ENCODE data around the gene IRX2. TPM values are rescaled to one million over a fixed set of nuclear protein-coding genes. Genes with fewer than 3 reads are reported as not detected.

IRX2 gene
- total RNA-seq, 2 donors from 2014 or later: 0.28 to 0.54 TPM

- H3K36me3 ChIP-seq: no peaks in the 10 kb centered on the region
- no peaks in the 10 kb centered on the region for H3K27me3 ChIP-seq (replicated peaks; ENCODE audit: insufficient read depth)
- no peaks in the 10 kb centered on the region for H3K9me3 ChIP-seq
- no peak for TF ChIP-seq CTCF (IDR thresholded peaks at IDR 0.05)
- H3K4me3 ChIP-seq: no peak overlapping the region
- ATAC-seq (ENCODE audit: insufficient number of reproducible peaks, low FRiP score, low read depth): no peak
- no peak for DNase-seq (ENCODE audit: low spot score)
- H3K4me1 ChIP-seq (ENCODE audit: control insufficient read depth in 1 of 2, low read depth in 2 of 2): no peaks in the 10 kb centered on the region
- no peak overlapping the region for H3K27ac ChIP-seq
Measured at GRCh38 chr5:2782658-2783057, 31.2 kb upstream of the IRX2 start.

GRCh38 chr5:2780421-2781171, 29.1 kb upstream of the IRX2 start:
- Histone ChIP-seq H3K4me1 (ENCODE audit: control insufficient read depth in 1 of 2, low read depth in 2 of 2) (no peaks in the 10 kb centered on the region), H3K9me3 (no peaks in the 10 kb centered on the region), H3K4me3 (no peak overlapping the region), H3K27me3 (replicated peaks; ENCODE audit: insufficient read depth) (no peaks in the 10 kb centered on the region), H3K36me3 (no peaks in the 10 kb centered on the region), H3K27ac (no peak overlapping the region)
- no peak for DNase-seq (ENCODE audit: low spot score)
- ATAC-seq (ENCODE audit: insufficient number of reproducible peaks, low FRiP score, low read depth): no peak
- no peak for TF ChIP-seq CTCF (IDR thresholded peaks at IDR 0.05)

GRCh38 chr5:2779459-2779858, 28.0 kb upstream of the IRX2 start:
- H3K9me3 ChIP-seq: no peaks in the 10 kb centered on the region
- H3K4me1 ChIP-seq (ENCODE audit: control insufficient read depth in 1 of 2, low read depth in 2 of 2): no peaks in the 10 kb centered on the region
- H3K27ac ChIP-seq: no peak overlapping the region
- H3K4me3 ChIP-seq: no peak overlapping the region
- DNase-seq (ENCODE audit: low spot score) (no peak), ATAC-seq (ENCODE audit: insufficient number of reproducible peaks, low FRiP score, low read depth) (no peak)
- TF ChIP-seq CTCF (IDR thresholded peaks at IDR 0.05): no peak
- no peaks in the 10 kb centered on the region for H3K27me3 ChIP-seq (replicated peaks; ENCODE audit: insufficient read depth)
- no peaks in the 10 kb centered on the region for H3K36me3 ChIP-seq

- H3K27ac ChIP-seq: no peak overlapping the region
- H3K4me1 ChIP-seq (ENCODE audit: control insufficient read depth in 1 of 2, low read depth in 2 of 2): no peaks in the 10 kb centered on the region
- H3K36me3 ChIP-seq: no peaks in the 10 kb centered on the region
- no peak for TF ChIP-seq CTCF (IDR thresholded peaks at IDR 0.05)
- DNase-seq (ENCODE audit: low spot score) (no peak), ATAC-seq (ENCODE audit: insufficient number of reproducible peaks, low FRiP score, low read depth) (no peak)
- no peaks in the 10 kb centered on the region for H3K27me3 ChIP-seq (replicated peaks; ENCODE audit: insufficient read depth)
- no peaks in the 10 kb centered on the region for H3K9me3 ChIP-seq
- H3K4me3 ChIP-seq: no peak overlapping the region
Measured at GRCh38 chr5:2776337-2777302, 25.1 kb upstream of the IRX2 start.

DNA sequence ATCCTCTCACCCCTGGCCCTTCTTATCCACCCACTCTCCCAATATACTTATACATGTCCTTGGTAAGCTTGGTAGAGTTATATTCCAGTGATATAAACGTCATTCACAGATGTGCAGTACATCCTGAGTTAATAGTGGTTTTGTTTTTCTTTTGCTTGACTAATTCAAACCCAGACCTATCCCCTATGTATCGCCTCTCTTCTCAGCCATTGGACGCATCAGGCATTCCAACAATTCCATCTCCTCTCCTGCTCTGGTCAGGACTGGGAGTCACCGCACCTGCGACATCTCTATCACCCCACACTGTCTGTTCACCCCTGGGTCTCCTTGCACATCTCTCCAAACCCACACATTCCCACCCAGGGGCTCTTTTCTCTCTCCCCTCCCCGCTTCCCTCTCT, 21.9 kb upstream of the IRX2 start:
- Histone ChIP-seq H3K4me3 (no peak overlapping the region), H3K27ac (no peak overlapping the region), H3K36me3 (no peaks in the 10 kb centered on the region), H3K9me3 (no peaks in the 10 kb centered on the region), H3K27me3 (replicated peaks; ENCODE audit: insufficient read depth) (no peaks in the 10 kb centered on the region), H3K4me1 (ENCODE audit: control insufficient read depth in 1 of 2, low read depth in 2 of 2) (no peaks in the 10 kb centered on the region)
- ATAC-seq (ENCODE audit: insufficient number of reproducible peaks, low FRiP score, low read depth) (no peak), DNase-seq (ENCODE audit: low spot score) (no peak)
- TF ChIP-seq CTCF (IDR thresholded peaks at IDR 0.05): no peak

All from thoracic aorta (tissue), 2 donors.